Karpas-422 (cell line): ENCODE results near the gene CDON. TPM values are rescaled to one million over a fixed set of nuclear protein-coding genes. Genes with fewer than 3 reads are reported as not detected.

Source experiments
- DNase-seq: peaks from one replicate; pipeline ENCODE4 v3.0.0-alpha.2; 2015
- H2AFZ ChIP-seq: fragments of 200-600 bp; sonication (generic); 2 replicates; pipeline ENCODE4 v1.6.1; 2014; ENCODE audit warnings: antibody characterized with exemption, low read length, mixed read lengths
- H3K27ac ChIP-seq: fragments of 200-600 bp; sonication (generic); 2 replicates; pipeline ENCODE4 v1.5.1; 2014; ENCODE audit warnings: mild to moderate bottlenecking, low read length, moderate library complexity
- H3K27me3 ChIP-seq: fragments of 200-600 bp; sonication (generic); 2 replicates; pipeline ENCODE4 v1.6.1; 2014; ENCODE audit warnings: low read length, mixed read lengths
- H3K36me3 ChIP-seq: fragments of 200-600 bp; sonication (generic); 2 replicates; pipeline ENCODE4 v1.6.1; 2014; ENCODE audit warnings: low read length, mixed read lengths; ENCODE audit not compliant: insufficient read depth
- H3K4me1 ChIP-seq: fragments of 200-600 bp; sonication (generic); 2 replicates; pipeline ENCODE4 v1.6.1; 2014; ENCODE audit warnings: mild to moderate bottlenecking, low read length, mixed read lengths
- H3K4me2 ChIP-seq: fragments of 200-600 bp; sonication (generic); 2 replicates; pipeline ENCODE4 v1.6.1; 2014; ENCODE audit warnings: low read length, low read depth, mild to moderate bottlenecking; ENCODE audit not compliant: poor library complexity, severe bottlenecking
- H3K4me3 ChIP-seq: fragments of 200-600 bp; sonication (generic); 2 replicates; pipeline ENCODE4 v1.5.1; 2014; ENCODE audit warnings: mild to moderate bottlenecking, antibody characterized with exemption, low read length, mixed read lengths
- H3K79me2 ChIP-seq: fragments of 200-600 bp; sonication (generic); 2 replicates; pipeline ENCODE4 v1.6.1; 2014; ENCODE audit warnings: mild to moderate bottlenecking, low read length, mixed read lengths
- H3K9ac ChIP-seq: fragments of 200-600 bp; sonication (generic); 2 replicates; pipeline ENCODE4 v1.6.0; 2014; ENCODE audit warnings: low read length
- H3K9me2 ChIP-seq: fragments of 200-600 bp; sonication (generic), shearing (Covaris generic); replicated peaks from 2 replicates; pipeline ENCODE4 v1.6.0; 2014; ENCODE audit warnings: mild to moderate bottlenecking, low read length, moderate library complexity; ENCODE audit not compliant: insufficient read depth
- H3K9me3 ChIP-seq: fragments of 300-700, 200-600 bp; sonication (generic); 2 replicates; pipeline ENCODE4 v1.6.1; 2014; ENCODE audit warnings: low read length, mixed read lengths
- H4K20me1 ChIP-seq: fragments of 200-600 bp; sonication (generic); 2 replicates; pipeline ENCODE4 v1.6.1; 2014; ENCODE audit warnings: mild to moderate bottlenecking, antibody characterized with exemption, low read length, low read depth; ENCODE audit not compliant: insufficient read depth
- total RNA-seq: library from RNA; depleted of rRNA; stranded (reverse); fragments of >200 nt; shearing (Covaris generic); gene quantifications from 2 replicates; pipeline ENCODE4 v1.2.3, GENCODE V29; 2014; ENCODE audit warnings: low replicate concordance

CDON gene
- total RNA-seq, 1 experiment from 2014 or later: 2.1 TPM

DNA sequence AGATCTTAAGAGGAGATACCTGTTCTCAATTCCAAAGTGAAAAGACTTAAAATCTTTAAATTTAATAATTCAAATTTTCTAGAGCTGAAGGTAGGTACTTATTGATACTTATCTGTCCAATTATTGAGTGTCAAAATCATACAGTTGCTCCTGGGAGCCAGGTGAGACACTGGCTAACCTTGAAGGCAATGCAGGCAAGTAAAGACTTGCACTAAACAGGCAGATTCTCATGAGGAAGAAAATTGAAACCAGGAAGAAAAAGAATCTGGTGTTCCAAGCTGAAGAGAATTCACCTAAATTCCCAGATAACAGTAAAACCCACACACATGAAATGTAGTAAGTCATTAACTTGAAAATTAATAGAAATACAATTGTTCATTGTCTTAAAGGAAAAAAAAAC, 86.5 kb downstream of the CDON start:
- no peaks in the 10 kb centered on the region for H4K20me1 ChIP-seq
- no peak for DNase-seq
- no peaks in the 10 kb centered on the region for H3K9me2 ChIP-seq
- H3K4me1 ChIP-seq: no peaks in the 10 kb centered on the region
- no peaks in the 10 kb centered on the region for H3K27me3 ChIP-seq
- H3K9me3 ChIP-seq: no peaks in the 10 kb centered on the region
- no peak overlapping the region for H2AFZ ChIP-seq
- no peak overlapping the region for H3K9ac ChIP-seq
- no peaks in the 10 kb centered on the region for H3K36me3 ChIP-seq
- H3K79me2 ChIP-seq: no peaks in the 10 kb centered on the region
- H3K27ac ChIP-seq: no peak overlapping the region
- no peak overlapping the region for H3K4me3 ChIP-seq
- H3K4me2 ChIP-seq: no peak overlapping the region

DNA sequence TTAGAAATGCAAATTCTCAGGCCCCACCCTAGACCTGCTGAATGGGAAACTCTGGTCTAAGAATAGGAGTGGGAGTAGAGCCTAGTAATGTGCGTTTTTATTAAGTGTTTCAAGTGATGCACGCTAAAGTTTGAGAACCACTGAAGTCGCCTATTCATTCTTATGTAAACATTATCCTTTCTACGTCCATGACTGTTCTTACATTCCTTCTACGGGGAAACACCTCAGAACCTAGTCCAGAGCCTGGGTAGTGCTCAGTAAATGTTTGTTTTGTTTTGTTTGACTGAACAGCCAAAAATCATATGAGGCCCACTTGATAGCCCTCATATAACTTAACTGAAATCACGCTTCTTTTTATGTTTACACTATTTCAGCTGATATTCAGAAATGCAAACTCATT, 87.0 kb downstream of the CDON start:
- DNase-seq: no peak
- Histone ChIP-seq H3K4me3 (no peak overlapping the region), H3K36me3 (no peaks in the 10 kb centered on the region), H2AFZ (no peak overlapping the region), H4K20me1 (no peaks in the 10 kb centered on the region), H3K9me3 (no peaks in the 10 kb centered on the region), H3K4me1 (no peaks in the 10 kb centered on the region), H3K27me3 (no peaks in the 10 kb centered on the region), H3K79me2 (no peaks in the 10 kb centered on the region), H3K9me2 (no peaks in the 10 kb centered on the region), H3K9ac (no peak overlapping the region), H3K4me2 (no peak overlapping the region), H3K27ac (no peak overlapping the region)

DNA sequence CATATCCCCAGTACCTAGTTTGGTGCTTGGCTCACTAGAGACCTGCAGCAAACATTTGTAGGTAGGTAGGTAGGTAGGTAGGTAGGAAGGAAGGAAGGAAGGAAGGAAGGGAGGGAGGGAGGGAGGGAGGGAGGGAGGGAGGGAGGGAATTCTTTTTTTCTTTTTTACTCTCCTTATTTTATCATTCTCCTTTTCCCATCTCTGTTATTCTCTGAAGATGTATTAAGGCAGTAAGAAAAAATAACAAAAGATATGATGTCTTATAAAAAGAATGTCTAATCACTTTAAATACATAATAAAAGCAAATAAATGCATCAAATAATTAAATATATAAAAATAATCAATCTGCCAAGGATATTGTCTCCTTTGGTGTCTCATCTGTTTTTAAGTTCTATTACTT, 88.4 kb downstream of the CDON start:
- H3K27me3 ChIP-seq: no peaks in the 10 kb centered on the region
- no peaks in the 10 kb centered on the region for H3K9me3 ChIP-seq
- no peaks in the 10 kb centered on the region for H3K4me1 ChIP-seq
- no peak overlapping the region for H3K4me3 ChIP-seq
- no peak for DNase-seq
- no peaks in the 10 kb centered on the region for H3K9me2 ChIP-seq
- no peak overlapping the region for H2AFZ ChIP-seq
- H3K9ac ChIP-seq: no peak overlapping the region
- no peaks in the 10 kb centered on the region for H4K20me1 ChIP-seq
- H3K27ac ChIP-seq: no peak overlapping the region
- no peaks in the 10 kb centered on the region for H3K36me3 ChIP-seq
- H3K79me2 ChIP-seq: no peaks in the 10 kb centered on the region
- no peak overlapping the region for H3K4me2 ChIP-seq

DNA sequence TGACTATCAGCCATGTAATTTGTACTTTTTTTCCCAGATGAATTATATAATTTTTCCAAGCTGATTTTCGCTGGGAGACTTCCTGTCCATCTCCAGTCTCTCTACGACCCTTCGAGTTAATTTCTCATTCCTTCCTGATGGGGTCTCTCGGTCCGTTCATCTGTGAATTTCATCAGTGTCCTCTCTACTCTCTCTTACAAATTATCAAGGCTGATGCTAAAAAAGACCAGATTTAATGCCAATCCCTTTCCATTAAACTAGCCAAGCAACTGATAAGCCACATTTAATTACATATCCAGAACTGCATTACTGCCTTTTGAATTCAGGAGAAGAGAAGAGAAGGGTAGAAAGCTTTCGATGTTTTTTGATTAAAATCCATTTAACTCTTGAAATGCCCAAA, 91.0 kb downstream of the CDON start:
- Histone ChIP-seq H3K36me3 (no peaks in the 10 kb centered on the region), H4K20me1 (no peaks in the 10 kb centered on the region), H3K4me1 (no peaks in the 10 kb centered on the region), H3K9me2 (no peaks in the 10 kb centered on the region), H3K4me2 (no peak overlapping the region), H2AFZ (no peak overlapping the region), H3K79me2 (no peaks in the 10 kb centered on the region), H3K4me3 (no peak overlapping the region), H3K27ac (no peak overlapping the region), H3K27me3 (no peaks in the 10 kb centered on the region), H3K9ac (no peak overlapping the region), H3K9me3 (no peaks in the 10 kb centered on the region)
- DNase-seq: no peak

DNA sequence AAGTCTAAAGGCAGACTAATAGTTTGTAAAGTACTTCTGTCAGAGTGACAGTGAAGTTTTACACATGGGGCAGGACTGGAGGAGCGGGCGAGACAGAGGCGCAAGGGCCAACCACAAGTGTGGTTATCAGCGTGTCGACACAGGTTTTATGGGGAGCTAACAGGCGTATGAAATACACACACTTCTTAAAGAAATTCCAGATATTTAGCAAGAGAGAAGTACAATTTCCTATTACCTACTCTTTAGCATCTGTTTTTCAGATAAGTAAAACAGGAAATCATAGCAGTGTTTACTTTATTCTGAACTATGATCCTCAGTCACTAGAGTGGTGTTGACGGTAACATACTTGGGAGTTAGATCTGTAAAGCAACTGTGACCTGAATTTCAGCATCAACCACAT, 94.3 kb downstream of the CDON start:
- no peak overlapping the region for H3K4me2 ChIP-seq
- H4K20me1 ChIP-seq: no peaks in the 10 kb centered on the region
- no peak overlapping the region for H3K4me3 ChIP-seq
- no peak for DNase-seq
- H2AFZ ChIP-seq: no peak overlapping the region
- no peak overlapping the region for H3K27ac ChIP-seq
- no peaks in the 10 kb centered on the region for H3K4me1 ChIP-seq
- H3K9me3 ChIP-seq: no peaks in the 10 kb centered on the region
- no peaks in the 10 kb centered on the region for H3K9me2 ChIP-seq
- H3K9ac ChIP-seq: no peak overlapping the region
- H3K27me3 ChIP-seq: no peaks in the 10 kb centered on the region
- H3K79me2 ChIP-seq: no peaks in the 10 kb centered on the region
- H3K36me3 ChIP-seq: no peaks in the 10 kb centered on the region

DNA sequence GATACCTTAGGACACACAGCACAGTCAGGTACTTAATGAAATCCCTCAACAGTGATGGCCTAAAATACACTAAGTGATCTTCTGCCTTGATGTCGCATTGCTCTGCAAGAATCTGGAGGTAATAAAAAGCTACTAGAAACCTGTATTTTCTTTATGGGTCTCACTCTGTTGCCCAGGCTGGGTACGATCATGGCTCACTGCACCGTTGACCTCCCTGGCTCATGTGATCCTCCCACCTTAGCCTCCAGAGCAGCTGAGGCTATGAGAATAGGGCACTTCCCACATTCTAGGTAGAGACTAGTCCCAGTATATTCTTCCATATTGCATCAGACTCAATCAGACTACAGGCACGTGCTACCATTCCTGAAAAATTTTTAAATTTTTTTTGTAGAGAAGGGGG, 95.2 kb downstream of the CDON start:
- no peak overlapping the region for H3K27ac ChIP-seq
- no peak overlapping the region for H3K4me2 ChIP-seq
- DNase-seq: no peak
- H3K4me3 ChIP-seq: no peak overlapping the region
- no peaks in the 10 kb centered on the region for H3K36me3 ChIP-seq
- no peaks in the 10 kb centered on the region for H3K9me3 ChIP-seq
- H2AFZ ChIP-seq: no peak overlapping the region
- no peaks in the 10 kb centered on the region for H3K27me3 ChIP-seq
- H3K79me2 ChIP-seq: no peaks in the 10 kb centered on the region
- no peaks in the 10 kb centered on the region for H3K9me2 ChIP-seq
- H3K9ac ChIP-seq: no peak overlapping the region
- no peaks in the 10 kb centered on the region for H3K4me1 ChIP-seq
- H4K20me1 ChIP-seq: no peaks in the 10 kb centered on the region

DNA sequence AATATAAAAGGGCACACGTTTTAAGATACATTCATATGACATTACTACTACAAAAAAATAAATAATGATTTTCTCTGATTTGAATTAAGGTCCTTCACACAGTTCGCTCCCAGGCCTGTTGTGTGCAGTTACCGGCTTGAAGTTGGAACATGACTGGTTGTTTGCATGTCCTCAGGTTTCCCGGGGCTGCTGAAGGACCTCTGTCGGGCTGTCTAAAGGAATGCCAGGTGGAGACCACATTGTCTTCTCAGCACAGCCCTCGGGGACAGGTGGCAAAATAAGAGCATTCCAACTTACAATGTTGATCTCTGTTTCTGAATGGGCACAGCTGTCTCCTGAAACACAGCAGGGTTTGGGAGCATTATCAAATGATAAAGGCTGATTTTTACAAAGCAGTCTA, 101.9 kb downstream of the CDON start:
- H3K27ac ChIP-seq: no peak overlapping the region
- no peaks in the 10 kb centered on the region for H3K9me3 ChIP-seq
- no peaks in the 10 kb centered on the region for H3K4me1 ChIP-seq
- no peak for DNase-seq
- H2AFZ ChIP-seq: no peak overlapping the region
- H3K4me2 ChIP-seq: no peak overlapping the region
- no peak overlapping the region for H3K4me3 ChIP-seq
- H3K9ac ChIP-seq: no peak overlapping the region
- H3K36me3 ChIP-seq: no peaks in the 10 kb centered on the region
- no peaks in the 10 kb centered on the region for H3K9me2 ChIP-seq
- H4K20me1 ChIP-seq: no peaks in the 10 kb centered on the region
- H3K27me3 ChIP-seq: no peaks in the 10 kb centered on the region
- H3K79me2 ChIP-seq: no peaks in the 10 kb centered on the region

DNA sequence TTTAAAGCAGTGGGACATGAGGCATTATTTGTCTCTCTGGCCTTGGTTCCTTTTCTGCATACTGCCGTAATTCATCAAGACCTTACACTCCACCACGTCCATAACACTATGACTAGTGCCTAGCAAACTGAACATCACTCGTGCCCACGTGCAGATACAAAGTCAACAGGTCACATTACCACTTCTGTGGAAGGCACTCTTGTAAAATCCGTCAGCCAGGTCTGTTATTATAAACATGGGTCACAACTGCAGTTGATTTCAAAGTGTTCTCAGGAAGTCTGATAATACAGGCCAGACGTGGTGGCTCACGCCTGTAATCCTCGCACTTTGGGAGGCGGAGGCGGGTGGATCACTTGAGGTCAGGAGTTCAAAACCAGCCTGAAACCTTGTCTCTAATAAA, 102.7 kb downstream of the CDON start:
- no peaks in the 10 kb centered on the region for H3K4me1 ChIP-seq
- H3K27ac ChIP-seq: no peak overlapping the region
- H3K27me3 ChIP-seq: no peaks in the 10 kb centered on the region
- no peak overlapping the region for H3K9ac ChIP-seq
- no peaks in the 10 kb centered on the region for H4K20me1 ChIP-seq
- DNase-seq: no peak
- H3K36me3 ChIP-seq: no peaks in the 10 kb centered on the region
- H3K4me2 ChIP-seq: no peak overlapping the region
- H3K9me3 ChIP-seq: no peaks in the 10 kb centered on the region
- H3K4me3 ChIP-seq: no peak overlapping the region
- no peak overlapping the region for H2AFZ ChIP-seq
- H3K9me2 ChIP-seq: no peaks in the 10 kb centered on the region
- no peaks in the 10 kb centered on the region for H3K79me2 ChIP-seq

DNA sequence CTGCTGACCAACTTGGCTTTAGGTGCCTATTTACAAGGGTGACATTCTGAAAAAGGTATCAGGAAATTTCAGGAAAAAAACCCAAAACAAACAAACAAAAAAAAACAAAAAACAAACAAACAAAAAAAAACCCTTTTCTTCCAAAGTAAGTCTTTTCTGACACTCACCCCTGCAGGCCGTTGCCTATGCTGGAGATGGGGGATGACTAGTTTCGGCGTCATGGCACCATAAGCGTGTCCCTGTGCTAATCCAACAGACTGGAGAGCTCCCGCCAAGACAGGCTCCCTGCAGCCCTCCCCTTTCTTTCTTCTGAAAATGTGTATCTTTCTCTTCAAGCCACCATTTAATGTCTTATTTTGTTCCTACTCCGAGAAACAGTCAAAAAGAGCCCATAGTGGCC, 103.2 kb downstream of the CDON start:
- Histone ChIP-seq H3K4me2 (no peak overlapping the region), H3K9me3 (no peaks in the 10 kb centered on the region), H3K9ac (no peak overlapping the region), H3K27ac (no peak overlapping the region), H3K4me1 (no peaks in the 10 kb centered on the region), H3K79me2 (no peaks in the 10 kb centered on the region), H2AFZ (no peak overlapping the region), H3K36me3 (no peaks in the 10 kb centered on the region), H3K4me3 (no peak overlapping the region), H3K9me2 (no peaks in the 10 kb centered on the region), H4K20me1 (no peaks in the 10 kb centered on the region), H3K27me3 (no peaks in the 10 kb centered on the region)
- DNase-seq: no peak
